ENCODE data around the gene SCAMP3.
A peak's percentile ranks its signal among the peaks of the same experiment; 100 is the strongest.

Gene SCAMP3

DNA sequence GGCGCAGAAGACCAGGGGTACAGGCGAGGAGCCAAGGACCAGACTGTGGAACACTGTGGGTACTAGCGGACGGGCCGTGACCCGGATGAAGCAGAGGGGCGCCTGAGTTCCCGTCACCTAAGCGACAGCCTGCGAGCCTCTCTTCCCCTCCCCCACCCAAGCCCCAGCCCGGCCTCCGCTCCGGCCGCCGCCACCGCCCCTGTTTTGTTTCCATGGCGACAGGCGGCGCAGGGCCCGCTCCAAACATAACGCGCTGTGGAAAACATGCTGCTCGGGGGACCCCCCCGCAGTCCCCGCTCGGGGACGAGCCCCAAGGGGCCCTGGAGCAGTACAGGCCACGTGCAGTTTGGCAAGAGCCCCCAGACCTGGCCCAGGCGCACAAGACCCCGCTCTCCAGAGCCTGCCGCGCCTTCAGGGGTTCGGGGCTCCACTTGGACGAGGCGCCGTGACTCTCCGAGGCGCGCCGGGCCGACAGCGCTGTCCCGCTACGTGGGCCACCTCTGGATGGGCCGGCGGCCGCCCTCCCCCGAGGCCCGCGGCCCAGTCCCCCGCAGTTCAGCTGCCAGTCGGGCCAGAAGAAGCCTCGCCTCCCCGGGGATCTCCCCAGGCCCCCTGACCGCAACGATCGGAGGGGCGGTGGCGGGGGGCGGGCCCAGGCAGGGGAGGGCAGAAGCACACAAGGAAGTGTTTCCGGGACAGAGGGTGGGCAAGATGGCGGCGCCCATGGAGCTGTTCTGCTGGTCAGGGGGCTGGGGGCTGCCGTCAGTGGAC is 53.4 kb downstream of the SCAMP3 start, which contains the start of gene MTX1:
Gene MTX1 (plus strand): TSS at position 155 of the 771 bp plus-strand sequence. CDS start 110 bp downstream, at position 265.
- peaks cover 6% of the 10 kb centered on the region for H3K36me3 ChIP-seq (replicated peaks)

DNA sequence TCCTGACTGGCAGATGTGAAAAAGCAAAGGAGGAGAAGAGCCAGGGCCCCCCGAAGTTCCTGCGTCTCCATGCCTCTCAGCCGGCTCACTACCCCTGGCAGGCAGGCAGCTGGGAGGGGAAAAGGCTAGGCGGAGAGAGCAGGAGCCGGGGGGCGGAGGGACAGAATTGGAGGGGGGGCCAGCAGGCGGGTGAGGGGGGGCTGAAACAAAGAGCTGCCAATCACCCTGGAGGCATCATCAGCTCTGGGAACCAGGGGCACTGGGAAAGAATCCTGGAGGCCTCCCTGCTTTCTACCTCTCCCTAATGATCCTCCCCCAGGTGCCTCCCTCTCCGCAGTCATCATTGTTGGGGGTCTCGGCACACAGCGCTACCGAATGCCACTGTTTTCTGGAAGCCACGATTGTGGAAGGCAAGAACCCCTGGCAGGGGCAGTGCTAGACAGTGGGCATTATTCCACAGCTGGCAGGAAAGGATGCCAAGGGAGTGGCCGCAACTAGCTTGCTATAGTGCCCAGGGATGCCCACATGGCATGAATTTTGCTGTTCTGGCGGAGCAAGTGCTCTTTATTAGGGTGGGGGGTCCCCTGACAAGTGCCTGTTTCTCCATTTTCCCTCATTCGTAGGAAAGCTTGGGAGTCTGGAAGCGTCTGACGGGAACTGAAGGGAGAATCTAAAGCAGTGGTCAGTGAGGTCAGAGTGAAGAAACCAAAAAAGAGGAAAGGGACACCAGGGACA is 54.2 kb downstream of the SCAMP3 start, which contains the start of gene THBS3:
Gene THBS3 (minus strand): TSS at position 92 of the 735 bp plus-strand sequence. CDS start 21 bp downstream, at position 71.
- in situ Hi-C loops (cut with HindIII; ENCODE audit: low pct_ligation_motif_present, low sequenced_read_pairs): no loop called here
- H3K27me3 ChIP-seq (replicated peaks): no peaks in the 10 kb centered on the region
- peak within 1 kb of the TSS; percentile 100 for H3K27ac ChIP-seq
- DNase-seq: peak; percentile 27
- peak within 1 kb of the TSS; percentile 98 for H3K4me3 ChIP-seq (ENCODE audit: low read depth, low read length)
- TF ChIP-seq, protein P1, sequence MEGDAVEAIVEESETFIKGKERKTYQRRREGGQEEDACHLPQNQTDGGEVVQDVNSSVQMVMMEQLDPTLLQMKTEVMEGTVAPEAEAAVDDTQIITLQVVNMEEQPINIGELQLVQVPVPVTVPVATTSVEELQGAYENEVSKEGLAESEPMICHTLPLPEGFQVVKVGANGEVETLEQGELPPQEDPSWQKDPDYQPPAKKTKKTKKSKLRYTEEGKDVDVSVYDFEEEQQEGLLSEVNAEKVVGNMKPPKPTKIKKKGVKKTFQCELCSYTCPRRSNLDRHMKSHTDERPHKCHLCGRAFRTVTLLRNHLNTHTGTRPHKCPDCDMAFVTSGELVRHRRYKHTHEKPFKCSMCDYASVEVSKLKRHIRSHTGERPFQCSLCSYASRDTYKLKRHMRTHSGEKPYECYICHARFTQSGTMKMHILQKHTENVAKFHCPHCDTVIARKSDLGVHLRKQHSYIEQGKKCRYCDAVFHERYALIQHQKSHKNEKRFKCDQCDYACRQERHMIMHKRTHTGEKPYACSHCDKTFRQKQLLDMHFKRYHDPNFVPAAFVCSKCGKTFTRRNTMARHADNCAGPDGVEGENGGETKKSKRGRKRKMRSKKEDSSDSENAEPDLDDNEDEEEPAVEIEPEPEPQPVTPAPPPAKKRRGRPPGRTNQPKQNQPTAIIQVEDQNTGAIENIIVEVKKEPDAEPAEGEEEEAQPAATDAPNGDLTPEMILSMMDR (IDR thresholded peaks at IDR 0.05; ENCODE audit: low read depth, low read length, missing control alignments): no peak
- H3K36me3 ChIP-seq (replicated peaks): peaks cover 6% of the 10 kb centered on the region

More for the DNA sequence above, 53.4 kb downstream of the SCAMP3 start, which contains the start of gene MTX1:
- H3K27ac ChIP-seq: peak within 1 kb of the TSS; percentile 100
- H3K4me3 ChIP-seq (ENCODE audit: low read depth, low read length): peak within 1 kb of the TSS; percentile 98
- in situ Hi-C loops (cut with HindIII; ENCODE audit: low pct_ligation_motif_present, low sequenced_read_pairs): no loop called here
- TF ChIP-seq, protein P1 (IDR thresholded peaks at IDR 0.05; ENCODE audit: low read depth, low read length, missing control alignments): no peak
- H3K27me3 ChIP-seq (replicated peaks): no peaks in the 10 kb centered on the region
- DNase-seq: peak; percentile 89

DNA sequence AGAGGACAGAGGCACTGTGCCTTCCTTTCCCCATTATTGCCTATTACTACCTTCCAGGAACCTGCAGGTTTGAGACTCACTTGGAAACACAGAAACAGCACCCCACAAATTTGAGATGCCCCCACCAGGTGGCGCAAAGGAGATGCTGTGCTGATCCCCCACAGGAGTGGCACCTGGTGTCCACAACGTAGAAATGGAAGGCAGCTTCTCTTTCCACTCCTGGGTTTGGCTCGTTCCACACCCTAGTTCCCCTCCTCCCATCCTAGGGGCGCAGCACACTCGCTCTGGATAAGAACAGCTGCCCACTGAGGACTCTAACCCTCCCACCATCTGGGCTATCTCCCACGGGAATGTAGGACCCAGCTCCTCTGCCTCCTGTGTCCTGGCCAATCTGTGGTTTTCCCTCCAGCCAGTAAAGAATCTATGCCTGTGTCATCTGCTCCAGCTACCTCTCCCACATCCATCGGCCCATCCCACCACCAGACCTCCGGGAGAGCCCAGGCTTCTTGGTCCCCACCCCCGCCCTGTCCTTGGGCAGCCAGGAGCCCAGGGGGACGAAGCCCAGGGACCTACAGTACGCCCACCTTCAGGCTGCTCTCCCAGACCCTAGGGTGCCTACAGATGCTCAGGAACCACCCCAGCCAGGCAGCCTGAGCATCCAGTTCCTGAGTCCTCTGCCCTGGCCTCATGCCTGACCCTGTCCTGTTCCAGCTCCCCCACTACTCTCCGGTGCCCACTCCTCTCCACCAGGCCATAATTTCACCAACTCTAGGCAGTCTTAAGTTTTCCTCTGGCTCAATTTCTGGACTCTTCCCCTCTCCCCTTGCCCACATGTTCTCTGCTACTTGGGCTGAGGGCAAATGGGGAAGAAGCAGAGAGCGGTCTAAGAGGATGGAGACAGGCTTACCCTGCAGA is 55.0 kb downstream of the SCAMP3 start:
- peak overlapping the region; percentile 100 for H3K27ac ChIP-seq
- peaks cover 6% of the 10 kb centered on the region for H3K36me3 ChIP-seq (replicated peaks)
- TF ChIP-seq, protein P1 (IDR thresholded peaks at IDR 0.05; ENCODE audit: low read depth, low read length, missing control alignments): peak; percentile 94
- DNase-seq: peak; percentile 85
- H3K4me3 ChIP-seq (ENCODE audit: low read depth, low read length): peak overlapping the region; percentile 98
- in situ Hi-C loops (cut with HindIII; ENCODE audit: low pct_ligation_motif_present, low sequenced_read_pairs): no loop called here
- no peaks in the 10 kb centered on the region for H3K27me3 ChIP-seq (replicated peaks)

Data from brain microvascular endothelial cell (primary cell).